HUES64 (cell line): Measurements from ENCODE around the gene SLC22A17.

Experiments
- H3K27ac ChIP-seq: 2 replicates; pipeline ENCODE4 v1.7.0; 2013; ENCODE audit warnings: low read depth, low read length, inconsistent platforms
- H3K27me3 ChIP-seq: 2 replicates; pipeline ENCODE4 v1.6.1; 2013; ENCODE audit warnings: mild to moderate bottlenecking, low read length; ENCODE audit not compliant: insufficient read depth
- H3K36me3 ChIP-seq: 2 replicates; pipeline ENCODE4 v1.6.1; 2013; ENCODE audit warnings: mild to moderate bottlenecking, low read length; ENCODE audit not compliant: insufficient read depth
- H3K4me1 ChIP-seq: 2 replicates; pipeline ENCODE4 v1.6.1; 2013; ENCODE audit warnings: mild to moderate bottlenecking, low read length, moderate library complexity; ENCODE audit not compliant: insufficient read depth
- H3K4me3 ChIP-seq: 2 replicates; pipeline ENCODE4 v1.5.1; 2013; ENCODE audit warnings: mild to moderate bottlenecking, low read length, moderate library complexity
- H3K9ac ChIP-seq: 2 replicates; pipeline ENCODE4 v1.6.1; 2013; ENCODE audit warnings: mild to moderate bottlenecking, low read depth, low read length
- H3K9me3 ChIP-seq: 2 replicates; pipeline ENCODE4 v1.6.1; 2013; ENCODE audit warnings: low read depth, low read length; ENCODE audit not compliant: insufficient read depth
- WGBS: fragments of 150-250, 120-280 bp; methylation state at CpG from one replicate; pipeline ENCODE4 v1.1.7; 2013; ENCODE audit warnings: missing lambda C conversion rate; 5-methylcytosine and 5-hydroxymethylcytosine counted together

The SLC22A17 gene

DNA sequence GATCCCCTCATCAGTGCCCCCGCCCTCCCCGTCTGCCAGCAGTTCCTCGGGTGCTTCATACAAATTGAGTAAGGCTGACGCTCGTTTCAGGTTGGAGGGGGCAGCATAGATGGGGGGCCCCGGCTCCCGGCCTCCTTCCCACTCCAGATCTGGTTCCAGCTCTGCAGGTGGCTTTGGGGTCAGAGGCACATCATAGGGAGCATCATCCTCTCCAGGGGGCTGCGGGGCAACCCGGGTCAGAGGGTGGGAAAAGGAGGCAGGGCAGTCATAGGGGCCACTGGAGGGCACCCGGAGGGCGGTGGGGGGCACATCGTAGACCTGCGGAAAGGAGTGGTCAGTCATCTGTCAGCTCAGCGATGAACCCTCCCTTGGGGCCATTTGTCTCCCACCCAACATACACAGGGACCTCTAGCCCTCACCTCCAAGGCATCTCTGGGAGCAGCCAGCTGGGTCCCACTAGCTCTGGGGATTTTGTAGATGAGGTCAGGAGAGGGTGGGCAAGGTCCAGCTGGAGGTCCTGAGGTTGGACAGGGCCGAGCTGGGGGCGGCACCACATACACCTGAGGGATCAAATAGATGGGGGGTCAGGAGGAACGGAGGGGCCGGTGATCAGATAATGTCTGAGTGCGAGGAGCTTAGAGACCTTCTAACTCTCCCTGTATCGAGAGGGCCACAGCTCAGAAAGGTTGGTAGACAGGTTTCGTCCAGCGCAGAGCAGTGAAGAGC lies 7.2 kb upstream of the SLC22A17 start:
- Histone ChIP-seq H3K36me3 (peaks cover 32% of the 10 kb centered on the region), H3K4me1 (peaks cover 7% of the 10 kb centered on the region), H3K27me3 (no peaks in the 10 kb centered on the region), H3K9ac (no peak overlapping the region), H3K9me3 (no peaks in the 10 kb centered on the region), H3K4me3 (no peak overlapping the region), H3K27ac (no peak overlapping the region)
- WGBS: 96% methylated on average over 22 of the region's 22 CpGs

DNA sequence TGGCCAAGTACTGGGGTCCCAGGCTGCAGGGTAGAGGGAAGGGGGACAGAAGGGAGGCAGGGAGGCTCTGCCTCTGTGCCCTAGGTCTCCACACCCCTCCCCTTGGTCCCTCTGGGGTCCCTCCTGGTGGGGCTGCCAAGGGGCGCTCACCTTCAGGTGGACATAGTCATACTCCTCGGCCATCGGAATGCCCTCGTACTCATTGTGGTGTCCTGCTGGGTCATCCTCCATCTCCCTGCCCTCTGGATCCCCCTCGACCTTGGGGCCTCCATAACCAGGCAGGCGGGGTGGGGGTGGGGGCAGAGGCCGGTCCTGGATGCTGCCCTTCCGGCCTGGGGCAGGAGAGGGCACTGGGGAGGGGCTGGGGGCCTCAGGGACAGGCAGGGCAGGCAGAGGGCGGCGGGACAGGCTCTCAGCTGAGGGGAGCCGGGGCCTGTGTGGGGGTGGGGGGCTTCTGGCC lies 6.5 kb upstream of the SLC22A17 start:
- Histone ChIP-seq H3K36me3 (peaks cover 32% of the 10 kb centered on the region), H3K4me3 (no peak overlapping the region), H3K9me3 (no peaks in the 10 kb centered on the region), H3K27me3 (peaks cover under 1% of the 10 kb centered on the region; the same call in 1 of the 2 replicates), H3K27ac (no peak overlapping the region), H3K9ac (no peak overlapping the region), H3K4me1 (peaks cover 5% of the 10 kb centered on the region)
- WGBS: 89% methylated on average over 11 of the region's 11 CpGs

GRCh38 chr14:23358553-23359166 lies 6.0 kb upstream of the SLC22A17 start:
- H3K27me3 ChIP-seq: peaks cover 6% of the 10 kb centered on the region; the same call in 1 of the 2 replicates

GRCh38 chr14:23358042-23358441 lies 5.4 kb upstream of the SLC22A17 start:
- Histone ChIP-seq H3K9me3 (no peaks in the 10 kb centered on the region), H3K36me3 (peaks cover 32% of the 10 kb centered on the region), H3K27ac (no peak overlapping the region), H3K4me3 (no peak overlapping the region), H3K27me3 (peaks cover 11% of the 10 kb centered on the region; the same call in 1 of the 2 replicates), H3K9ac (no peak overlapping the region), H3K4me1 (no peaks in the 10 kb centered on the region)
- WGBS: 84% methylated on average over 3 of the region's 3 CpGs

More at GRCh38 chr14:23358553-23359166, 6.0 kb upstream of the SLC22A17 start:
- 91% methylated on average over 12 of the region's 12 CpGs for WGBS
- Histone ChIP-seq H3K4me3 (no peak overlapping the region), H3K27ac (no peak overlapping the region), H3K9me3 (no peaks in the 10 kb centered on the region), H3K36me3 (peaks cover 32% of the 10 kb centered on the region), H3K4me1 (no peaks in the 10 kb centered on the region), H3K9ac (no peak overlapping the region)

DNA sequence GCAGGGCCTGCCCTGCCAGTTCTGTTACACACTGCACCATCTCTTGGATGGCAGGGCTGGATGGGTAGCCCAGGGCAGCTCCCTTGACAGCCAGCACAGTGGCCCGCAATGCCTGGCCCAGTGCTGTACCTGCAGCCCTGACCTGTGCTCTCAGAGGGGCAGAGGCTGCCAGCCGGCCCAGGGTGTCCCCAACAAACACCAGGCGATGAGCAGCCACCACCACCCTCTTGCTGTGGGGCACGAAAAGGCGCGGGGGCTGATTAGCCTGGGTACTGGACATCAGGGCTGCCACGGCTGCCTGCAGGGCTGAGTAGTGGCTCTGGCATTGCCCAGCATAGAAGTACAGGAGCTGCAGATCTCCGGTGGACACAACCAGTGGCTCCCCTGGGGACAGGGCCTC lies 4.6 kb upstream of the SLC22A17 start:
- peaks cover 32% of the 10 kb centered on the region for H3K36me3 ChIP-seq
- H3K27ac ChIP-seq: no peak overlapping the region
- H3K4me1 ChIP-seq: no peaks in the 10 kb centered on the region
- peaks cover 11% of the 10 kb centered on the region; the same call in 1 of the 2 replicates for H3K27me3 ChIP-seq
- H3K9ac ChIP-seq: no peak overlapping the region
- H3K9me3 ChIP-seq: no peaks in the 10 kb centered on the region
- 94% methylated on average over 8 of the region's 8 CpGs for WGBS
- H3K4me3 ChIP-seq: no peak overlapping the region

DNA sequence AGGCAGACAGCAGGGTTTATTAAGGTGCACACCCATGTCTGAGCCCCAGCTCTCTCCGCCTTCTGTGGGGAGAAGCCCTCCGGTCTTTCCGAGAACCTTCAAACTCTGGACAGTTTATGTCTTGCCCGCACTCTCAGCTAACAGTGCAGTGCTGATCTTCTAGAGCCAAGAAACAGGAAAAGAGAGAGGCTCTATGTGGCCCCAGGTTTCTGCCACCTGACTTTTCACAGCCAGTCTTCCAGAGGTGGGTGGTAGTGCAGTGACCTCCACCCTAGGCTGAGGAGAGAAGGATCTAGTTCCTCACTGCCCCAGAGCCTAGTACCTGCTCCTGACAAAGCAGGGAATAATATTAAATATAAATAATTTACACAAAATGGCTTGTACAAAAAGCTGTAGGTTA lies 4.0 kb upstream of the SLC22A17 start:
- Histone ChIP-seq H3K27ac (no peak overlapping the region), H3K9me3 (no peaks in the 10 kb centered on the region)
- WGBS: 97% methylated on average over 4 of the region's 4 CpGs

DNA sequence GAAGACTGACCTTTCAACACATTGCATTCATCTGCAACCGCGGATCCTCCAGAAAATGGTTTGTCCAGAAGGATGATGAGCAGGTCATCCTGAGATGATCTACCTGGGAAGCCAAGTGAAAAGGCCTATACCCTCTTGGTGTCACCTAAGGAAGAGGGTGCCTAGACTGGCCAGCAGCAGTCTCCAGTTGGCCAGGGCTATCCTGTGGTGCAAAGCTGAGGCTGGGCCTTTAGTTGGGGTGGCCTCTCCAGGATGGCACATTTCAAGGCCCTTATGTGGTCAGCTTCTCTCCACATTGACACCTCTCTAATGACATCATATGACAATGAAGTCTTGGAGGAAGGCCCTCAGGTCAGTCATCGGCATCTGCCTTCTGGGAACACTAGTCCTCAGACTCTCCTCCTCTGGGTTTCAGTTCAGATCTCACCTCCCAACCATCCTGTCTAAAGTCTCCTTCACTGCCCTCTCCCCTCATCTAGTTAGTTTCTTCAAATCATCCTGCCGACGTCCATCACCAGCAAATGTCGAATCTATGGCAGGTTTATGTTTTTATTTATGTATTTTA lies 3.3 kb upstream of the SLC22A17 start:
- WGBS: 90% methylated on average over 3 of the region's 6 CpGs
- Histone ChIP-seq H3K9ac (no peak overlapping the region), H3K27ac (no peak overlapping the region), H3K9me3 (no peaks in the 10 kb centered on the region), H3K4me3 (no peak overlapping the region), H3K36me3 (peaks cover 25% of the 10 kb centered on the region), H3K27me3 (peaks cover 23% of the 10 kb centered on the region), H3K4me1 (no peaks in the 10 kb centered on the region)

More for the DNA sequence above, 4.0 kb upstream of the SLC22A17 start:
- H3K36me3 ChIP-seq: peaks cover 32% of the 10 kb centered on the region
- H3K4me1 ChIP-seq: no peaks in the 10 kb centered on the region
- peaks cover 16% of the 10 kb centered on the region; the same call in 1 of the 2 replicates for H3K27me3 ChIP-seq
- H3K9ac ChIP-seq: no peak overlapping the region
- H3K4me3 ChIP-seq: no peak overlapping the region

DNA sequence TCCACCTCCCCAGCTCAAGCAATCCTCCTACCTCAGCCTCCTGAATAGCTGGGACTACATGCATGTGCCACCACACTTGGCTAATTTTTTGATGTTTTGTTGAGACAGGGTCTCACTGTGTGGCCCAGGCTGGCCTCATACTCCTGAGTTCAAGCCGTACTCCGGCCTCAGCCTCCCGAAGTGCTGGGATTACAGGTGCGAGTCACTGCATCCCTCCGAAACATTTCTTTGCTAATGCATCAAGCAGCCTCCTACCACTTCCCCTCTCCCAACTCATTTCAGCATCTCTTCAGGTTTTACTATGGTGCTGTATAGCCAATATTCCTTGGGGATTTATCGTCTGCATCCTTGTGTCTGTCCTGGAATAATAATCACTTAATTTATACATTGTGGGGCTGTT lies 2.3 kb upstream of the SLC22A17 start:
- Histone ChIP-seq H3K9ac (no peak overlapping the region), H3K4me1 (no peaks in the 10 kb centered on the region), H3K27ac (no peak overlapping the region), H3K36me3 (peaks cover 21% of the 10 kb centered on the region), H3K27me3 (peaks cover 26% of the 10 kb centered on the region), H3K4me3 (no peak overlapping the region), H3K9me3 (no peaks in the 10 kb centered on the region)
- WGBS: 92% methylated on average over 6 of the region's 6 CpGs

- H3K9ac ChIP-seq: no peak overlapping the region
- 84% methylated on average over 5 of the region's 5 CpGs for WGBS
- H3K9me3 ChIP-seq: no peaks in the 10 kb centered on the region
- no peaks in the 10 kb centered on the region for H3K4me1 ChIP-seq
- peaks cover 26% of the 10 kb centered on the region for H3K27me3 ChIP-seq
- H3K4me3 ChIP-seq: peak overlapping the region; percentile 84
- H3K27ac ChIP-seq: no peak overlapping the region
- peaks cover 14% of the 10 kb centered on the region for H3K36me3 ChIP-seq
Measured at GRCh38 chr14:23353433-23353780, 720 bp upstream of the SLC22A17 start.

DNA sequence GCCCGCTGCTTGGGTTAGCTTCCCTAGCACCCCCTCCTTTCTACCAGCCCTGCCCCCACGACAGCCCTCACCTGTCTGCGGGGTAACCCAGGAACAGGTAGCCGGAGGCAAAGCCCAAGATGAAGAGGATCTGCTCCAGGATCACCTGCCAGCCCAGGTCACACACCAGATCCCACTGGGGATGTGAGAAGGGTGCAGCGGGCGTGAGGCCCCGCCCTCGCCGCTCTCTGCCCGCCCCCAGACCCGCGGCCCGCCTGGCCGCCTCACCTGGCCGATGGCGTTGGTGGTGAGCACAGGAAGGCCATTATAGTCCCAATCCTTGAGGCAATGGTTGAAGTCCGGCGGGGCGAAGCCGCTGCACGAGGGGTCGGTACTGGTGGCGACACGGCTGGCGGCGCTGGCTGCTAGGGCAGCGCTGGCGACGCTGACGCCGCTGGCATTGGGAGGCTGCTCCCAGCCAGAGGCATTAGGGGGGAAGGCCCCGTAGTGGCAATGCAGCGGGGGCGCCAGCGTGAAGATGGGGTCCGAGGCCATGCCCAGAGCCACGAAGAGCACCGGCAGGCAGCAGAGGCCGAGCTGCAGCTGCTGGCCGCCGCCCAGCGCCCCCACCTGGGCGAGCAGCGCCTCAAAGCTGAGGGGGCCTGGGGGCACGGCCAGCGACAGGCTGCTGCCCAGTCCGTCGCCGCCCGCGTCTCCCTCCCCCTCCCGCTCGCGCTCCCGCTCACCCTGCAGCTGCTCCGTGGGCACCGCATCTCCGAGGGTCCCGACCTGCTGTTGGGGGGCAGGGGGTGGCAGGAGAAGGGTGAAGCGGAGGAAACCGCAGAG lies 794 bp downstream of the SLC22A17 start:
- H3K27ac ChIP-seq: no peak overlapping the region; the same call in 1 of the 2 replicates
- WGBS: 7% methylated on average over 61 of the region's 61 CpGs
- H3K4me1 ChIP-seq: no peaks in the 10 kb centered on the region
- peak overlapping the region; percentile 84 for H3K4me3 ChIP-seq
- H3K36me3 ChIP-seq: 0 out of 2 replicates have a peak, but pooled peaks cover under 1% of the 10 kb centered on the region
- H3K9ac ChIP-seq: peak overlapping the region; percentile 50
- H3K9me3 ChIP-seq: no peaks in the 10 kb centered on the region
- H3K27me3 ChIP-seq: peaks cover 26% of the 10 kb centered on the region
